ENCODE results near the gene NEK8. TPM values are rescaled to one million over a fixed set of nuclear protein-coding genes. Genes with fewer than 3 reads are reported as not detected.
"Not testable (repeated sequence)": the region's sequence is repeated elsewhere in the genome, so short reads cannot be mapped to it uniquely, and the experiment has no call there.

The NEK8 gene
- polyA plus RNA-seq, 1 donor: 3.7 TPM

- DNase-seq: no peak
Observed at GRCh38 chr17:28725660-28726225, 2.8 kb upstream of the NEK8 start.

- DNase-seq: peak; percentile 69
Observed at GRCh38 chr17:28726226-28726626, 2.4 kb upstream of the NEK8 start, which contains the start of gene TLCD1. Gene TLCD1, minus strand, starts transcription at chr17:28726233. Its CDS starts 136 bp downstream, at chr17:28726097.

- DNase-seq: peak; percentile 95
Observed at GRCh38 chr17:28726627-28727491, 1.7 kb upstream of the NEK8 start.

GRCh38 chr17:28729950-28730330 is 1.4 kb downstream of the NEK8 start:
- no peak for DNase-seq

GRCh38 chr17:28733346-28733745 is 4.8 kb downstream of the NEK8 start:
- no peak for DNase-seq

- no peak for DNase-seq
Observed at GRCh38 chr17:28734712-28735241, 6.2 kb downstream of the NEK8 start.

- no peak for DNase-seq
Observed at GRCh38 chr17:28735242-28735722, 6.7 kb downstream of the NEK8 start.

GRCh38 chr17:28735913-28736769 is 7.6 kb downstream of the NEK8 start:
- not testable (repeated sequence) for DNase-seq

- no peak for DNase-seq
Observed at GRCh38 chr17:28737316-28737715, 8.7 kb downstream of the NEK8 start.

GRCh38 chr17:28737770-28738679 is 9.4 kb downstream of the NEK8 start:
- no peak for DNase-seq

- DNase-seq: no peak
Observed at GRCh38 chr17:28738680-28739384, 10.2 kb downstream of the NEK8 start.

- no peak for DNase-seq
Observed at GRCh38 chr17:28740406-28741357, 12.1 kb downstream of the NEK8 start.

GRCh38 chr17:28741358-28742349 is 13.1 kb downstream of the NEK8 start:
- DNase-seq: no peak

GRCh38 chr17:28743243-28744103 is 14.9 kb downstream of the NEK8 start, which contains the start of gene TRAF4:
Gene TRAF4, plus strand, starts transcription at chr17:28744011. Its CDS starts 102 bp downstream, at chr17:28744113.
- DNase-seq: peak; percentile 92

GRCh38 chr17:28744104-28744971 is 15.8 kb downstream of the NEK8 start:
- DNase-seq: peak; percentile 71

Data from hindlimb muscle (tissue), 1 donor.